ENCODE data around the gene INA. TPM values are rescaled to one million over a fixed set of nuclear protein-coding genes. Genes with fewer than 3 reads are reported as not detected.
A peak's percentile ranks its signal among the peaks of the same experiment; 100 is the strongest.

Gene INA
- total RNA-seq, 1 experiment from 2014 or later, result 20.4 TPM

- H3K9me3 ChIP-seq (ENCODE audit: insufficient read depth, low read depth), result no peaks in the 10 kb centered on the region
- H3K36me3 ChIP-seq (ENCODE audit: low read depth), result no peaks in the 10 kb centered on the region
- no peaks in the 10 kb centered on the region for H3K27me3 ChIP-seq (ENCODE audit: insufficient read depth, low read depth)
- DNase-seq, result no peak
- H2AFZ ChIP-seq, result no peak overlapping the region
- BruUV-seq (replicated peaks), result no TSS peak
- no peaks in the 10 kb centered on the region for H3K9me2 ChIP-seq (ENCODE audit: insufficient read depth)
- H3K79me2 ChIP-seq (ENCODE audit: low read depth), result no peaks in the 10 kb centered on the region
- ChIA-PET POLR2A (ENCODE audit: unreplicated experiment) (no interaction called here), CTCF (no interaction called here)
- H3K27ac ChIP-seq, result no peak overlapping the region
- no peaks in the 10 kb centered on the region for H3K4me1 ChIP-seq (replicated peaks; ENCODE audit: insufficient read depth)
- H3K4me2 ChIP-seq, result no peak overlapping the region
- no peaks in the 10 kb centered on the region for H4K20me1 ChIP-seq (ENCODE audit: insufficient read depth)
- no peak for TF ChIP-seq EZH2 (IDR thresholded peaks at IDR 0.05; ENCODE audit: low read depth)
- TF ChIP-seq CTCF (conservative IDR thresholded peaks at IDR 0.05), result no peak
- intact Hi-C loops (cut with micrococcal nuclease; ENCODE audit: unreplicated experiment), result no loop called here
- no peak overlapping the region for H3K4me3 ChIP-seq
- H3F3A ChIP-seq (ENCODE audit: insufficient read depth, low read depth), result no peaks in the 10 kb centered on the region
These were observed 14.7 kb upstream of the INA start for GRCh38 chr10:103262229-103262628.

DNA sequence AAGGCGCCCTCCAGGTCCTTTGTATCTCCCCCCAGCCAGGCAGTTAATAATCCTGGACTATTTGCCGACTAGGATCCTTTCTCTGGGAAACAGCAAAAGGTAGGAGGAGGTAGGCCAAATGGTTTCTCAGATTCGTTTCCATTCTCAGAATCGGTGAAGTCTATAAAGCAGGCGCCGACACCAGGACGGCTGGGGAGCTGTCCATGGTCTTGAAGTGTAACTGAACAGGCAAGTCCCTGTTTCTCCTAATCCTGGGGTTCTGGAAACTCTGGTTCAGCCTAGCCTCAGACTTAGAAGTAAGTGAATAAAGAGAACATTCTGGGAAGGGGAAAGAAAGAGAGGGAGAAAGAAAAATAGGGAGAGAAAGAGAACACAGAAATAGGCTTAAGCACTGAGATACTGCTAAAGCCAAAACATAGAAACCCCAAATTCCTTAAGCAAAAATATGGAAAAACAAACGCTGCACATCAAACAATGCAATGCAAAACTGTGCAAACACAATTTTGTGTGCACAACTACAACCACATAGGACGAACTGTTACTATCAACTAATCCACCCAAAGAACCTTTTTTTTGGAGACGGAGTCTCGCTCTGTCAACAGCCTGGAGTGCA, 11.1 kb upstream of the INA start:
- H3K4me2 ChIP-seq, result no peak overlapping the region
- no peaks in the 10 kb centered on the region for H4K20me1 ChIP-seq (ENCODE audit: insufficient read depth)
- no peak overlapping the region for H3K4me3 ChIP-seq
- no peak overlapping the region for H2AFZ ChIP-seq
- no peaks in the 10 kb centered on the region for H3K27me3 ChIP-seq (ENCODE audit: insufficient read depth, low read depth)
- ChIA-PET POLR2A (ENCODE audit: unreplicated experiment) (no interaction called here), CTCF (no interaction called here)
- H3K9me3 ChIP-seq (ENCODE audit: insufficient read depth, low read depth), result no peaks in the 10 kb centered on the region
- H3K27ac ChIP-seq, result no peak overlapping the region
- no peaks in the 10 kb centered on the region for H3F3A ChIP-seq (ENCODE audit: insufficient read depth, low read depth)
- no peaks in the 10 kb centered on the region for H3K36me3 ChIP-seq (ENCODE audit: low read depth)
- intact Hi-C loops (cut with micrococcal nuclease; ENCODE audit: unreplicated experiment), result no loop called here
- BruUV-seq (replicated peaks), result no TSS peak
- H3K9me2 ChIP-seq (ENCODE audit: insufficient read depth), result no peaks in the 10 kb centered on the region
- TF ChIP-seq CTCF (conservative IDR thresholded peaks at IDR 0.05), result no peak
- TF ChIP-seq EZH2 (IDR thresholded peaks at IDR 0.05; ENCODE audit: low read depth), result no peak
- no peak for DNase-seq
- H3K4me1 ChIP-seq (replicated peaks; ENCODE audit: insufficient read depth), result no peaks in the 10 kb centered on the region
- no peaks in the 10 kb centered on the region for H3K79me2 ChIP-seq (ENCODE audit: low read depth)

- no peak for TF ChIP-seq EZH2 (IDR thresholded peaks at IDR 0.05; ENCODE audit: low read depth)
- no peak for TF ChIP-seq CTCF (conservative IDR thresholded peaks at IDR 0.05)
- peak overlapping the region; percentile 13; the same call in 1 of the 2 replicates for H3K27ac ChIP-seq
- no peaks in the 10 kb centered on the region for H3K9me2 ChIP-seq (ENCODE audit: insufficient read depth)
- no peak overlapping the region for H3K4me3 ChIP-seq
- no peak overlapping the region for H2AFZ ChIP-seq
- peaks cover 24% of the 10 kb centered on the region for H3K4me1 ChIP-seq (replicated peaks; ENCODE audit: insufficient read depth)
- no peaks in the 10 kb centered on the region for H3K27me3 ChIP-seq (ENCODE audit: insufficient read depth, low read depth)
- no TSS peak for BruUV-seq (replicated peaks)
- H3F3A ChIP-seq (ENCODE audit: insufficient read depth, low read depth), result peaks cover 22% of the 10 kb centered on the region
- peak; percentile 75 to 95 for DNase-seq
- H3K79me2 ChIP-seq (ENCODE audit: low read depth), result no peaks in the 10 kb centered on the region; the same call in 1 of the 2 replicates
- CTCF ChIA-PET, result no interaction called here
- no peaks in the 10 kb centered on the region for H3K36me3 ChIP-seq (ENCODE audit: low read depth)
- H3K4me2 ChIP-seq, result peak overlapping the region; percentile 31; the same call in 1 of the 2 replicates
- no peaks in the 10 kb centered on the region for H3K9me3 ChIP-seq (ENCODE audit: insufficient read depth, low read depth)
- intact Hi-C loops (cut with micrococcal nuclease; ENCODE audit: unreplicated experiment), result no loop called here
- POLR2A ChIA-PET (ENCODE audit: unreplicated experiment), result interaction anchor here (0.8 kb wide), 1 partner anchor 170 kb away, joined by 5 read pairs; no protein-coding TSS in a partner anchor
- H4K20me1 ChIP-seq (ENCODE audit: insufficient read depth), result no peaks in the 10 kb centered on the region
These were observed 3.9 kb upstream of the INA start for GRCh38 chr10:103273041-103273441.

Measured in PC-9 (cell line).